ENCODE data around the gene RASA3.

GRCh38 chr13:113948034-113948742 lies 184.2 kb downstream of the RASA3 start:
- TF ChIP-seq, protein P1, sequence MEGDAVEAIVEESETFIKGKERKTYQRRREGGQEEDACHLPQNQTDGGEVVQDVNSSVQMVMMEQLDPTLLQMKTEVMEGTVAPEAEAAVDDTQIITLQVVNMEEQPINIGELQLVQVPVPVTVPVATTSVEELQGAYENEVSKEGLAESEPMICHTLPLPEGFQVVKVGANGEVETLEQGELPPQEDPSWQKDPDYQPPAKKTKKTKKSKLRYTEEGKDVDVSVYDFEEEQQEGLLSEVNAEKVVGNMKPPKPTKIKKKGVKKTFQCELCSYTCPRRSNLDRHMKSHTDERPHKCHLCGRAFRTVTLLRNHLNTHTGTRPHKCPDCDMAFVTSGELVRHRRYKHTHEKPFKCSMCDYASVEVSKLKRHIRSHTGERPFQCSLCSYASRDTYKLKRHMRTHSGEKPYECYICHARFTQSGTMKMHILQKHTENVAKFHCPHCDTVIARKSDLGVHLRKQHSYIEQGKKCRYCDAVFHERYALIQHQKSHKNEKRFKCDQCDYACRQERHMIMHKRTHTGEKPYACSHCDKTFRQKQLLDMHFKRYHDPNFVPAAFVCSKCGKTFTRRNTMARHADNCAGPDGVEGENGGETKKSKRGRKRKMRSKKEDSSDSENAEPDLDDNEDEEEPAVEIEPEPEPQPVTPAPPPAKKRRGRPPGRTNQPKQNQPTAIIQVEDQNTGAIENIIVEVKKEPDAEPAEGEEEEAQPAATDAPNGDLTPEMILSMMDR (IDR thresholded peaks at IDR 0.05), result no peak
- no peak for TF ChIP-seq EP300 (IDR thresholded peaks at IDR 0.05)
- no peak for TF ChIP-seq POLR2AphosphoS5 (IDR thresholded peaks at IDR 0.05)
- TF ChIP-seq POLR2A (IDR thresholded peaks at IDR 0.05; ENCODE audit: low read depth), result no peak

Data from esophagus muscularis mucosa (tissue), 4 donors.